HepG2 (cell line): ENCODE measurements around the gene PDXDC1. TPM values are rescaled to one million over a fixed set of nuclear protein-coding genes. Genes with fewer than 3 reads are reported as not detected.
"Not testable (repeated sequence)": the region's sequence is repeated elsewhere in the genome, so short reads cannot be mapped to it uniquely, and the experiment has no call there.

Source experiments
- DMAP1 ChIP-seq: IDR thresholded peaks from 2 replicates; pipeline ENCODE4 v1.6.1; 2016
- FOXK1 ChIP-seq: sonication (generic); formaldehyde crosslinking; IDR thresholded peaks from 2 replicates; pipeline ENCODE4 v1.4.0; 2020; ENCODE audit warnings: low read depth, missing genetic modification reagents, borderline replicate concordance
- HDAC2 ChIP-seq: sonication (generic); formaldehyde crosslinking; IDR thresholded peaks from 2 replicates; pipeline ENCODE4 v1.4.0; 2020; ENCODE audit warnings: missing genetic modification reagents
- IRF2 ChIP-seq: IDR thresholded peaks from 2 replicates; pipeline ENCODE4 v1.6.1; 2018; ENCODE audit warnings: missing genetic modification reagents, missing compliant biosample characterization
- KMT2A ChIP-seq: sonication (generic); formaldehyde crosslinking; IDR thresholded peaks from 2 replicates; pipeline ENCODE4 v1.4.0; 2020; ENCODE audit warnings: missing genetic modification reagents
- LCORL ChIP-seq, 2 experiments: fragments of 450-650 bp in 1 of 2; sonication (generic) in 1 of 2; formaldehyde crosslinking in 1 of 2; IDR thresholded peaks; 2 replicates each; pipeline versions ENCODE4 v1.5.0 to v1.6.1; 2017 to 2020; ENCODE audit warnings: antibody characterized with exemption in 1 of 2, missing genetic modification reagents in 1 of 2
- MED1 ChIP-seq: sonication (generic); formaldehyde crosslinking; IDR thresholded peaks from 2 replicates; pipeline ENCODE4 v1.4.0; 2020; ENCODE audit warnings: missing genetic modification reagents
- RBFOX2 ChIP-seq: fragments of 200-400 bp; formaldehyde crosslinking; IDR thresholded peaks from 2 replicates; pipeline ENCODE4 v1.6.1; 2017; ENCODE audit warnings: low read depth, mild to moderate bottlenecking, low read length
- TGIF2 ChIP-seq: IDR thresholded peaks from 2 replicates; pipeline ENCODE4 v1.6.1; 2016; ENCODE audit warnings: control low read depth, missing compliant biosample characterization
- TMF1 ChIP-seq: sonication (generic); formaldehyde crosslinking; IDR thresholded peaks from 2 replicates; pipeline ENCODE4 v1.8.1; 2022; ENCODE audit warnings: low read depth, missing genetic modification reagents
- YEATS4 ChIP-seq: sonication (generic); formaldehyde crosslinking; IDR thresholded peaks from 2 replicates; pipeline ENCODE4 v1.4.0; 2020; ENCODE audit warnings: missing genetic modification reagents, borderline replicate concordance
- ZMYM4 ChIP-seq: sonication (generic); formaldehyde crosslinking; IDR thresholded peaks from 2 replicates; pipeline ENCODE4 v1.8.1; 2023; ENCODE audit warnings: mild to moderate bottlenecking, missing genetic modification reagents
- polyA plus RNA-seq, 8 experiments: library from polyadenylated mRNA; depleted of rRNA in 3 of 8; stranded (reverse) in 7 of 8; unstranded in 1 of 8; fragments of >200 nt; fragmentation: Illumina TruSeq in 4 of 8; extraction: Trizol in 4 of 8; gene quantifications; 2 replicates each; pipeline versions ENCODE4 v1.2.1 to v1.2.3, GENCODE V29; 2011 to 2016; ENCODE audit warnings: low read depth in 4 of 8, missing spikeins in 1 of 8, mixed read lengths in 1 of 8; ENCODE audit not compliant: insufficient read depth in 1 of 8
- total RNA-seq, 5 experiments: library from RNA; depleted of rRNA; stranded (reverse); fragments of >200 nt; fragmentation: Illumina TruSeq; extraction: Trizol; gene quantifications; 2 replicates each; pipeline ENCODE4 v1.2.3, GENCODE V29; 2016; ENCODE audit warnings: low read depth in 1 of 5
- TF ChIP-seq, protein P1 (sequence below): sonication (generic); formaldehyde crosslinking; conservative IDR thresholded peaks from 2 replicates; pipeline ENCODE4 v1.8.0; 2022; ENCODE audit warnings: mild to moderate bottlenecking, moderate library complexity, missing genetic modification reagents
- TF ChIP-seq, protein P2 (sequence below): IDR thresholded peaks from 2 replicates; pipeline ENCODE4 v1.6.1; 2016; ENCODE audit warnings: missing genetic modification reagents, missing compliant biosample characterization
- TF ChIP-seq, protein P3 (sequence below): IDR thresholded peaks from 2 replicates; pipeline ENCODE4 v1.6.1; 2016; ENCODE audit warnings: mild to moderate bottlenecking
- TF ChIP-seq, protein P4 (sequence below): sonication (generic); formaldehyde crosslinking; IDR thresholded peaks from 2 replicates; pipeline ENCODE4 v1.4.0; 2020; ENCODE audit warnings: missing genetic modification reagents
- TF ChIP-seq, protein P5 (sequence below): IDR thresholded peaks from 2 replicates; pipeline ENCODE4 v1.6.1; 2016; ENCODE audit warnings: missing biosample characterization, missing genetic modification reagents, low read depth

The PDXDC1 gene
- total and polyA plus RNA-seq, 2 of the 13 experiments (the other 11 are each of a cell fraction or from before 2014, with no cell fraction given), result 133 to 169 TPM

DNA sequence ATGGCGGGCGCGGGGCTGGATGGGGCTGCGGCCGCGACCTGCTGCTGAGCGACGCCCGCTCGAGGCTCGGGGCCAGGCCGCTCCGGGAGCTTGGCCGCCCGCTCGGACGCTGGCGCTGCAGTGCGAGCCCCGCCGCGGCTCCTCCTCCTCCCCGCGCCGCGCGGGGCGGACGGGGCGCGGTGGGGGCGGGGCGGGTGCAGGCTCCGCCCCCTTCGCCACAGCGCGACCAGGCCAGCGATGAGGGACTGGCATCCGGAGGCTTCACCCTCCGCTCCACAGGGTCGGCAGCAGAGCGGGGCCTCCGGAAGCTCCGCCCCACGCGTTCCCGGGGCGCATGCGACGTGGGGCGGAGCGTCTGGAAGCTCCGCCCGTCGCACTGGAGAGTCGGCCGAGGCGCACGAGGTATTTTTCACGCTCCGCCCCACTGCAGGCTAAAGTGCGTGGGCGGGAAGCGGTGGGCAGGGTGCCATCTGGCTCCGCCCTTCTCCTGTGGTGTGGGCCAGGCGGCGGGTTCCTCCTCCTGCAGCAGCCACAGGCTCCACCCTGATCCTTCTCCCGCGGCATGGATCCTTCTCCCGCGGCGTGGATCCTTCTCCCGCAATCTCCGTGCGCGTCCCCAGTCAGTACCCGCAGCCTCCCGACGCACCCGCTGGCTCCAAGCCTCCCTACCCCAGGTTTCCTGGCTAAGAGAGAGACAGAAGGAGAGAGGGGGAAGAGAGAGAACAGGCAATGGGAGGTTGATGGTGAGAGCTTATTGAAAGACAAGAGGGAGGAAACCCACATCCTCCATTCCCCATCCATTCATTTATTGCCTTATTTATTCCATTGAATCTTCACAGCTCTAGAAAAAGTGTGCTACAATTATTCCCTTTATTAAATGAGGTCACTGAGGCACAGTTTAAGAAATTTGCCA, 180.1 kb downstream of the PDXDC1 start (continued):
- TF ChIP-seq, protein P1, sequence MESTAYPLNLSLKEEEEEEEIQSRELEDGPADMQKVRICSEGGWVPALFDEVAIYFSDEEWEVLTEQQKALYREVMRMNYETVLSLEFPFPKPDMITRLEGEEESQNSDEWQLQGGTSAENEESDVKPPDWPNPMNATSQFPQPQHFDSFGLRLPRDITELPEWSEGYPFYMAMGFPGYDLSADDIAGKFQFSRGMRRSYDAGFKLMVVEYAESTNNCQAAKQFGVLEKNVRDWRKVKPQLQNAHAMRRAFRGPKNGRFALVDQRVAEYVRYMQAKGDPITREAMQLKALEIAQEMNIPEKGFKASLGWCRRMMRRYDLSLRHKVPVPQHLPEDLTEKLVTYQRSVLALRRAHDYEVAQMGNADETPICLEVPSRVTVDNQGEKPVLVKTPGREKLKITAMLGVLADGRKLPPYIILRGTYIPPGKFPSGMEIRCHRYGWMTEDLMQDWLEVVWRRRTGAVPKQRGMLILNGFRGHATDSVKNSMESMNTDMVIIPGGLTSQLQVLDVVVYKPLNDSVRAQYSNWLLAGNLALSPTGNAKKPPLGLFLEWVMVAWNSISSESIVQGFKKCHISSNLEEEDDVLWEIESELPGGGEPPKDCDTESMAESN (CRISPR knock-in tag), result 0 out of 2 replicates have a peak, but pooled peaks have one; percentile 19
- TF ChIP-seq MED1 (peak; percentile 84), HDAC2 (CRISPR knock-in tag) (peak; percentile 80), DMAP1 (peak; percentile 71; the same call in 1 of the 2 replicates), RBFOX2 (peak; percentile 82), TMF1 (CRISPR knock-in tag) (peak; percentile 69; the same call in 1 of the 2 replicates), YEATS4 (CRISPR knock-in tag) (peak; percentile 73; the same call in 1 of the 2 replicates), FOXK1 (CRISPR knock-in tag) (peak; percentile 50; the same call in 1 of the 2 replicates), ZMYM4 (CRISPR knock-in tag) (peak; percentile 48; the same call in 1 of the 2 replicates), KMT2A (0 out of 2 replicates have a peak, but pooled peaks have one; percentile 41), IRF2 (CRISPR knock-in tag) (peak; percentile 67; the same call in 1 of the 2 replicates), TGIF2 (CRISPR knock-in tag) (peak; percentile 49; the same call in 1 of the 2 replicates), LCORL (CRISPR knock-in tag; IDR thresholded peaks at IDR 0.05) (peak; percentile 61)
- TF ChIP-seq, protein P2, sequence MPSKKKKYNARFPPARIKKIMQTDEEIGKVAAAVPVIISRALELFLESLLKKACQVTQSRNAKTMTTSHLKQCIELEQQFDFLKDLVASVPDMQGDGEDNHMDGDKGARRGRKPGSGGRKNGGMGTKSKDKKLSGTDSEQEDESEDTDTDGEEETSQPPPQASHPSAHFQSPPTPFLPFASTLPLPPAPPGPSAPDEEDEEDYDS (CRISPR knock-in tag), result peak; percentile 85
- TF ChIP-seq, protein P3, sequence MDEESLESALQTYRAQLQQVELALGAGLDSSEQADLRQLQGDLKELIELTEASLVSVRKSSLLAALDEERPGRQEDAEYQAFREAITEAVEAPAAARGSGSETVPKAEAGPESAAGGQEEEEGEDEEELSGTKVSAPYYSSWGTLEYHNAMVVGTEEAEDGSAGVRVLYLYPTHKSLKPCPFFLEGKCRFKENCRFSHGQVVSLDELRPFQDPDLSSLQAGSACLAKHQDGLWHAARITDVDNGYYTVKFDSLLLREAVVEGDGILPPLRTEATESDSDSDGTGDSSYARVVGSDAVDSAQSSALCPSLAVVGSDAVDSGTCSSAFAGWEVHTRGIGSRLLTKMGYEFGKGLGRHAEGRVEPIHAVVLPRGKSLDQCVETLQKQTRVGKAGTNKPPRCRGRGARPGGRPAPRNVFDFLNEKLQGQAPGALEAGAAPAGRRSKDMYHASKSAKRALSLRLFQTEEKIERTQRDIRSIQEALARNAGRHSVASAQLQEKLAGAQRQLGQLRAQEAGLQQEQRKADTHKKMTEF (CRISPR knock-in tag), result peak; percentile 83
- TF ChIP-seq, protein P4, sequence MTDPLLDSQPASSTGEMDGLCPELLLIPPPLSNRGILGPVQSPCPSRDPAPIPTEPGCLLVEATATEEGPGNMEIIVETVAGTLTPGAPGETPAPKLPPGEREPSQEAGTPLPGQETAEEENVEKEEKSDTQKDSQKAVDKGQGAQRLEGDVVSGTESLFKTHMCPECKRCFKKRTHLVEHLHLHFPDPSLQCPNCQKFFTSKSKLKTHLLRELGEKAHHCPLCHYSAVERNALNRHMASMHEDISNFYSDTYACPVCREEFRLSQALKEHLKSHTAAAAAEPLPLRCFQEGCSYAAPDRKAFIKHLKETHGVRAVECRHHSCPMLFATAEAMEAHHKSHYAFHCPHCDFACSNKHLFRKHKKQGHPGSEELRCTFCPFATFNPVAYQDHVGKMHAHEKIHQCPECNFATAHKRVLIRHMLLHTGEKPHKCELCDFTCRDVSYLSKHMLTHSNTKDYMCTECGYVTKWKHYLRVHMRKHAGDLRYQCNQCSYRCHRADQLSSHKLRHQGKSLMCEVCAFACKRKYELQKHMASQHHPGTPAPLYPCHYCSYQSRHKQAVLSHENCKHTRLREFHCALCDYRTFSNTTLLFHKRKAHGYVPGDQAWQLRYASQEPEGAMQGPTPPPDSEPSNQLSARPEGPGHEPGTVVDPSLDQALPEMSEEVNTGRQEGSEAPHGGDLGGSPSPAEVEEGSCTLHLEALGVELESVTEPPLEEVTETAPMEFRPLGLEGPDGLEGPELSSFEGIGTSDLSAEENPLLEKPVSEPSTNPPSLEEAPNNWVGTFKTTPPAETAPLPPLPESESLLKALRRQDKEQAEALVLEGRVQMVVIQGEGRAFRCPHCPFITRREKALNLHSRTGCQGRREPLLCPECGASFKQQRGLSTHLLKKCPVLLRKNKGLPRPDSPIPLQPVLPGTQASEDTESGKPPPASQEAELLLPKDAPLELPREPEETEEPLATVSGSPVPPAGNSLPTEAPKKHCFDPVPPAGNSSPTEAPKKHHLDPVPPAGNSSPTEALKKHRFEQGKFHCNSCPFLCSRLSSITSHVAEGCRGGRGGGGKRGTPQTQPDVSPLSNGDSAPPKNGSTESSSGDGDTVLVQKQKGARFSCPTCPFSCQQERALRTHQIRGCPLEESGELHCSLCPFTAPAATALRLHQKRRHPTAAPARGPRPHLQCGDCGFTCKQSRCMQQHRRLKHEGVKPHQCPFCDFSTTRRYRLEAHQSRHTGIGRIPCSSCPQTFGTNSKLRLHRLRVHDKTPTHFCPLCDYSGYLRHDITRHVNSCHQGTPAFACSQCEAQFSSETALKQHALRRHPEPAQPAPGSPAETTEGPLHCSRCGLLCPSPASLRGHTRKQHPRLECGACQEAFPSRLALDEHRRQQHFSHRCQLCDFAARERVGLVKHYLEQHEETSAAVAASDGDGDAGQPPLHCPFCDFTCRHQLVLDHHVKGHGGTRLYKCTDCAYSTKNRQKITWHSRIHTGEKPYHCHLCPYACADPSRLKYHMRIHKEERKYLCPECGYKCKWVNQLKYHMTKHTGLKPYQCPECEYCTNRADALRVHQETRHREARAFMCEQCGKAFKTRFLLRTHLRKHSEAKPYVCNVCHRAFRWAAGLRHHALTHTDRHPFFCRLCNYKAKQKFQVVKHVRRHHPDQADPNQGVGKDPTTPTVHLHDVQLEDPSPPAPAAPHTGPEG (CRISPR knock-in tag), result peak; percentile 91
- TF ChIP-seq, protein P5, sequence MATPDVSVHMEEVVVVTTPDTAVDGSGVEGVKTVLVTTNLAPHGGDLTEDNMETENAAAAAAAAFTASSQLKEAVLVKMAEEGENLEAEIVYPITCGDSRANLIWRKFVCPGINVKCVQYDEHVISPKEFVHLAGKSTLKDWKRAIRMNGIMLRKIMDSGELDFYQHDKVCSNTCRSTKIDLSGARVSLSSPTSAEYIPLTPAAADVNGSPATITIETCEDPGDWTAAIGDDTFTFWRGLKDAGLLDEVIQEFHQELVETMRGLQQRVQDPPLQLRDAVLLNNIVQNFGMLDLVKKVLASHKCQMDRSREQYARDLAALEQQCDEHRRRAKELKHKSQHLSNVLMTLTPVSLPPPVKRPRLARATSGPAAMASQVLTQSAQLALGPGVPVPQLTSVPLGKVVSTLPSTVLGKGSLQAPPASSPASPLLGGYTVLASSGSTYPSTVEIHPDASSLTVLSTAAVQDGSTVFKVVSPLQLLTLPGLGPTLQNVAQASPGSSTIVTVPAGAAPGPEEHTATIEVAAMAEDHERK (CRISPR knock-in tag), result peak; percentile 83
- not testable (repeated sequence) for TF ChIP-seq LCORL (IDR thresholded peaks at IDR 0.05)
